ENCODE data around the gene BMP7. TPM values are rescaled to one million over a fixed set of nuclear protein-coding genes. Genes with fewer than 3 reads are reported as not detected.
"Not testable (repeated sequence)": the region's sequence is repeated elsewhere in the genome, so short reads cannot be mapped to it uniquely, and the experiment has no call there.

Gene BMP7
- total RNA-seq, 1 donor from 2014 or later: not detected

GRCh38 chr20:57281900-57282299, 15.5 kb upstream of the BMP7 start:
- POLR2A ChIA-PET: no interaction called here
- Mint-ChIP-seq H3K27ac (no peak overlapping the region), H3K9me3 (no peaks in the 10 kb centered on the region), H3K4me1 (no peaks in the 10 kb centered on the region), H3K36me3 (ENCODE audit: low read depth) (no peaks in the 10 kb centered on the region), H3K4me3 (no peak overlapping the region), H3K27me3 (peaks cover 25% of the 10 kb centered on the region)
- ATAC-seq (ENCODE audit: low read depth) (no peak), DNase-seq (no peak)
- CTCF ChIA-PET: no interaction called here
- TF ChIP-seq CTCF (IDR thresholded peaks at IDR 0.05): no peak
- intact Hi-C loops (cut with micrococcal nuclease): no loop called here

- Mint-ChIP-seq H3K27me3 (peaks cover 30% of the 10 kb centered on the region), H3K9me3 (no peaks in the 10 kb centered on the region), H3K4me3 (no peak overlapping the region), H3K27ac (no peak overlapping the region), H3K36me3 (ENCODE audit: low read depth) (no peaks in the 10 kb centered on the region), H3K4me1 (no peaks in the 10 kb centered on the region)
- intact Hi-C loops (cut with micrococcal nuclease): no loop called here
- no peak for ATAC-seq (ENCODE audit: low read depth)
- POLR2A ChIA-PET: no interaction called here
- no peak for TF ChIP-seq CTCF (IDR thresholded peaks at IDR 0.05)
- no peak for DNase-seq
- CTCF ChIA-PET: no interaction called here
Observed at GRCh38 chr20:57280221-57280620, 13.8 kb upstream of the BMP7 start.

GRCh38 chr20:57279548-57279947, 13.1 kb upstream of the BMP7 start:
- peaks cover 35% of the 10 kb centered on the region for H3K27me3 Mint-ChIP-seq
- POLR2A ChIA-PET, CTCF ChIA-PET: not testable (repeated sequence)

GRCh38 chr20:57278457-57278856, 12.0 kb upstream of the BMP7 start:
- Mint-ChIP-seq H3K27me3 (peaks cover 32% of the 10 kb centered on the region), H3K36me3 (ENCODE audit: low read depth) (no peaks in the 10 kb centered on the region), H3K4me1 (no peaks in the 10 kb centered on the region), H3K4me3 (no peak overlapping the region), H3K9me3 (no peaks in the 10 kb centered on the region), H3K27ac (no peak overlapping the region)
- DNase-seq: no peak
- no peak for ATAC-seq (ENCODE audit: low read depth)
- ChIA-PET POLR2A (no interaction called here), CTCF (no interaction called here)
- no peak for TF ChIP-seq CTCF (IDR thresholded peaks at IDR 0.05)
- intact Hi-C loops (cut with micrococcal nuclease): no loop called here

More at GRCh38 chr20:57279548-57279947, 13.1 kb upstream of the BMP7 start:
- H3K27ac Mint-ChIP-seq; ATAC-seq (ENCODE audit: low read depth); H3K36me3 Mint-ChIP-seq (ENCODE audit: low read depth); H3K4me1 Mint-ChIP-seq; H3K9me3 Mint-ChIP-seq; intact Hi-C loops (cut with micrococcal nuclease); H3K4me3 Mint-ChIP-seq; DNase-seq: not testable (repeated sequence)

- Mint-ChIP-seq H3K4me3 (no peak overlapping the region), H3K27me3 (peaks cover 24% of the 10 kb centered on the region), H3K9me3 (no peaks in the 10 kb centered on the region), H3K4me1 (no peaks in the 10 kb centered on the region), H3K27ac (no peak overlapping the region), H3K36me3 (ENCODE audit: low read depth) (no peaks in the 10 kb centered on the region)
- no peak for TF ChIP-seq CTCF (IDR thresholded peaks at IDR 0.05)
- POLR2A ChIA-PET: no interaction called here
- intact Hi-C loops (cut with micrococcal nuclease): no loop called here
- CTCF ChIA-PET: no interaction called here
- no peak for DNase-seq
- no peak for ATAC-seq (ENCODE audit: low read depth)
Observed at GRCh38 chr20:57277398-57278105, 11.1 kb upstream of the BMP7 start.

- no peak overlapping the region for H3K4me3 Mint-ChIP-seq
- H3K4me1 Mint-ChIP-seq: no peaks in the 10 kb centered on the region
- ChIA-PET CTCF (no interaction called here), POLR2A (no interaction called here)
- TF ChIP-seq CTCF (IDR thresholded peaks at IDR 0.05): no peak
- intact Hi-C loops (cut with micrococcal nuclease): no loop called here
- H3K27me3 Mint-ChIP-seq: peaks cover 24% of the 10 kb centered on the region
- DNase-seq (no peak), ATAC-seq (ENCODE audit: low read depth) (no peak)
- no peaks in the 10 kb centered on the region for H3K36me3 Mint-ChIP-seq (ENCODE audit: low read depth)
- H3K9me3 Mint-ChIP-seq: no peaks in the 10 kb centered on the region
- H3K27ac Mint-ChIP-seq: no peak overlapping the region
Observed at GRCh38 chr20:57276221-57276620, 9.8 kb upstream of the BMP7 start.
